ENCODE measurements around the gene MAML3. TPM values are rescaled to one million over a fixed set of nuclear protein-coding genes. Genes with fewer than 3 reads are reported as not detected.
A peak's percentile ranks its signal among the peaks of the same experiment; 100 is the strongest.

The MAML3 gene
- total RNA-seq, 1 donor: 0.72 TPM

DNA sequence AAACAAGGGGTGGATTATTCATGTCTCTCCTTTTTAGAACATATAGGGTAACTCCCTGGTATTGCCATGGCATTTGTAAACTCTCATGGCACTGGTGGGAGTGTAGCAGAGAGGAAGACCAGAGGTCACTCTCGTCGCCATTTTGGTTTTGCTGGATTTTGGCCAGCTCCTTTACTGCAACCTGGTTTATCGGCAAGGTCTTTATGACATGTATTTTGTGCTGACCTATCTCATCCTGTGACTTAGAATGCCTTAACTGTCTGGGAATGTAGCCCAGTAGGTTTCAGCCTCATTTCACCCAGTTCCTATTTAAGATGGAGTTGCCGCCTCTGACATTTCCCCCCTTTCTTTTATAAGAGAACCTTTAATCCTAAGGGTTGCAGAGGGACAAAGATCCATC lies 442.5 kb downstream of the MAML3 start:
- Histone ChIP-seq H3K36me3 (ENCODE audit: insufficient read depth, low read length) (no peaks in the 10 kb centered on the region), H2AFZ (ENCODE audit: low read length) (no peak overlapping the region), H4K20me1 (ENCODE audit: insufficient read depth, low read length) (no peaks in the 10 kb centered on the region), H3K79me2 (ENCODE audit: insufficient read depth, low read length) (no peaks in the 10 kb centered on the region), H3K9me3 (ENCODE audit: low read depth, low read length) (no peaks in the 10 kb centered on the region), H3K4me1 (ENCODE audit: insufficient read depth, low read length) (no peaks in the 10 kb centered on the region), H3K27me3 (ENCODE audit: insufficient read depth, low read length) (no peaks in the 10 kb centered on the region), H3K27ac (ENCODE audit: low read depth, low read length) (no peak overlapping the region), H3K4me3 (ENCODE audit: insufficient read depth, low read length) (no peak overlapping the region), H3K4me2 (ENCODE audit: insufficient read depth, low read length) (no peak overlapping the region)
- TF ChIP-seq, protein P1, sequence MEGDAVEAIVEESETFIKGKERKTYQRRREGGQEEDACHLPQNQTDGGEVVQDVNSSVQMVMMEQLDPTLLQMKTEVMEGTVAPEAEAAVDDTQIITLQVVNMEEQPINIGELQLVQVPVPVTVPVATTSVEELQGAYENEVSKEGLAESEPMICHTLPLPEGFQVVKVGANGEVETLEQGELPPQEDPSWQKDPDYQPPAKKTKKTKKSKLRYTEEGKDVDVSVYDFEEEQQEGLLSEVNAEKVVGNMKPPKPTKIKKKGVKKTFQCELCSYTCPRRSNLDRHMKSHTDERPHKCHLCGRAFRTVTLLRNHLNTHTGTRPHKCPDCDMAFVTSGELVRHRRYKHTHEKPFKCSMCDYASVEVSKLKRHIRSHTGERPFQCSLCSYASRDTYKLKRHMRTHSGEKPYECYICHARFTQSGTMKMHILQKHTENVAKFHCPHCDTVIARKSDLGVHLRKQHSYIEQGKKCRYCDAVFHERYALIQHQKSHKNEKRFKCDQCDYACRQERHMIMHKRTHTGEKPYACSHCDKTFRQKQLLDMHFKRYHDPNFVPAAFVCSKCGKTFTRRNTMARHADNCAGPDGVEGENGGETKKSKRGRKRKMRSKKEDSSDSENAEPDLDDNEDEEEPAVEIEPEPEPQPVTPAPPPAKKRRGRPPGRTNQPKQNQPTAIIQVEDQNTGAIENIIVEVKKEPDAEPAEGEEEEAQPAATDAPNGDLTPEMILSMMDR (IDR thresholded peaks at IDR 0.05; ENCODE audit: extremely low read depth, low read depth, low read length): no peak
- DNase-seq (ENCODE audit: insufficient read length, low spot score, missing footprints): no peak

DNA sequence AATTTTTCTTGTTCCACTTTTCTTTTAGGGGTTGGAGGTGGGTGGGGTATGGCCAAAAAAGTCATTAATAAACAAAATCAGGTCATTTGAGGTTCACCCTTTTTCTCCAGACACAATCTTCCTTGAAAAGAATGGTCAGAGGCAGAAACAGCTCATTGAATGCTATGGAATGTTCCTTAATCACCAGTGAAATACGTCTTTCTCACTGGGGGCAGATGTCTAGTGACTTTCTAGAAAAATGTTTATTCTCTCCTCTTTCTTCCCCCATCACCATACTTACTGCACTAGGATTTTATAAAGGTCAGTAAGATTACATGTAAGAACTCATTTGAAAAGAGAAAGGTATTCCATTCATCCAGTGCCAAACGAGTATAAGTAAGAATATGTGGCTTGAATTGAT lies 443.9 kb downstream of the MAML3 start:
- Histone ChIP-seq H3K36me3 (ENCODE audit: insufficient read depth, low read length) (no peaks in the 10 kb centered on the region), H3K4me3 (ENCODE audit: insufficient read depth, low read length) (no peak overlapping the region), H3K4me1 (ENCODE audit: insufficient read depth, low read length) (no peaks in the 10 kb centered on the region), H3K27me3 (ENCODE audit: insufficient read depth, low read length) (no peaks in the 10 kb centered on the region), H3K27ac (ENCODE audit: low read depth, low read length) (no peak overlapping the region), H3K79me2 (ENCODE audit: insufficient read depth, low read length) (no peaks in the 10 kb centered on the region), H3K9me3 (ENCODE audit: low read depth, low read length) (no peaks in the 10 kb centered on the region), H4K20me1 (ENCODE audit: insufficient read depth, low read length) (no peaks in the 10 kb centered on the region), H2AFZ (ENCODE audit: low read length) (no peak overlapping the region), H3K4me2 (ENCODE audit: insufficient read depth, low read length) (no peak overlapping the region)
- DNase-seq (ENCODE audit: insufficient read length, low spot score, missing footprints): no peak
- TF ChIP-seq, protein P1 (IDR thresholded peaks at IDR 0.05; ENCODE audit: extremely low read depth, low read depth, low read length): no peak

DNA sequence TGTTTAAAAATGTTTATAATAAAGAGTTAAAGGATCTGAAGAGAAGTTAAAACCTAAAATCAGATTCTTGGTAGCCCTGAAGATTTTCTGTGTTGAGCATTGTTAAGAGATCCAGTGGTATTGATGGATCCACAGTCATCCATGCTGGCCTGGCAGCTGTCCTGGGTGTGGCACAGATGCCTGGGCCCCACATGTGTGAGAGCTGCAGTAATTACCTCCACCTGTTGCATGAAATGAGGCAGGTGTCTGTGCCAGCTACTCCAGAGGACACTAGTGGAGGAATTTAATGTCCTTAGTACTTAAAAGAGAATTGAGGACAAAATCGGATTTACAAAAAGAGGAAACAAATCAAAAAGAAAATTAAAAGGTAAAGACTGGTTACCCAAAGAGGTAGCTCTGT lies 444.3 kb downstream of the MAML3 start:
- Histone ChIP-seq H3K4me2 (ENCODE audit: insufficient read depth, low read length) (no peak overlapping the region), H3K4me1 (ENCODE audit: insufficient read depth, low read length) (no peaks in the 10 kb centered on the region), H3K79me2 (ENCODE audit: insufficient read depth, low read length) (no peaks in the 10 kb centered on the region), H3K4me3 (ENCODE audit: insufficient read depth, low read length) (no peak overlapping the region), H4K20me1 (ENCODE audit: insufficient read depth, low read length) (no peaks in the 10 kb centered on the region), H3K27ac (ENCODE audit: low read depth, low read length) (no peak overlapping the region), H3K36me3 (ENCODE audit: insufficient read depth, low read length) (no peaks in the 10 kb centered on the region), H2AFZ (ENCODE audit: low read length) (no peak overlapping the region), H3K27me3 (ENCODE audit: insufficient read depth, low read length) (no peaks in the 10 kb centered on the region), H3K9me3 (ENCODE audit: low read depth, low read length) (no peaks in the 10 kb centered on the region)
- no peak for DNase-seq (ENCODE audit: insufficient read length, low spot score, missing footprints)
- TF ChIP-seq, protein P1 (IDR thresholded peaks at IDR 0.05; ENCODE audit: extremely low read depth, low read depth, low read length): no peak

DNA sequence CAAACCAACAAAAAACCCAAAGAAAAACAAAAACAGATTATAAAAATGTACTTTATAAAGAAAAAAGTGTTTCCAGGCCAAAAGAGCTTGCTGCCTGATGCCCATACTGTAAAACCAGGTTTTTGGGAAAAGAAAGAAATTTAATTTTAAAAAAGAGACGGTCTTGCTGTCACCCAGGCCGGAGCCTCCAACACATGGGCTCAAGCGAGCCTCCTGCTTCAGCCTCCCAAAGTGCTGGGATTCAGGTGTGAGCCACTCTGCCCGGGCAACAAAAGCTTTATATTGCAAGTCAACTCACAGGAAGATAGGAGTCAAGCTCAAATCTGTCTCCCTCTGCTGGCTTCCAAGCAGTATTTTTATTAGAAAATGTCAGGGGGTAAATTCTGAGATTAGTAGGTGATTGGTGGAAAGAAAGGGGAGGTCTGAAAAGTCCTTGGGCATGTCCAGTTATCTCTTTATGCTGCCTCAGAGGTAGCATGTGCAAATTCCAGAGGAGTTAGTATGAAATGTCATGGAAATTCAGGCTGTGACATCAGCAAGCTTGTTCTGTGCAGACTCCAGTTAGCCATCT lies 449.0 kb downstream of the MAML3 start:
- H3K4me3 ChIP-seq (ENCODE audit: insufficient read depth, low read length): no peak overlapping the region
- no peak overlapping the region for H2AFZ ChIP-seq (ENCODE audit: low read length)
- no peaks in the 10 kb centered on the region for H3K27me3 ChIP-seq (ENCODE audit: insufficient read depth, low read length)
- no peaks in the 10 kb centered on the region for H3K36me3 ChIP-seq (ENCODE audit: insufficient read depth, low read length)
- H3K27ac ChIP-seq (ENCODE audit: low read depth, low read length): no peak overlapping the region
- no peaks in the 10 kb centered on the region for H3K9me3 ChIP-seq (ENCODE audit: low read depth, low read length)
- no peaks in the 10 kb centered on the region for H4K20me1 ChIP-seq (ENCODE audit: insufficient read depth, low read length)
- no peaks in the 10 kb centered on the region for H3K4me1 ChIP-seq (ENCODE audit: insufficient read depth, low read length)
- H3K4me2 ChIP-seq (ENCODE audit: insufficient read depth, low read length): no peak overlapping the region
- TF ChIP-seq, protein P1 (IDR thresholded peaks at IDR 0.05; ENCODE audit: extremely low read depth, low read depth, low read length): peak; percentile 31
- DNase-seq (ENCODE audit: insufficient read length, low spot score, missing footprints): no peak
- no peaks in the 10 kb centered on the region for H3K79me2 ChIP-seq (ENCODE audit: insufficient read depth, low read length)

Measured in osteoblast (primary cell).